GM23338 (cell line): ENCODE data around the gene TNS3. TPM values are rescaled to one million over a fixed set of nuclear protein-coding genes. Genes with fewer than 3 reads are reported as not detected.

Experiments used
- ATAC-seq: fragments of 200-7000 bp; cut with Tn5 transposase; 3 replicates; pipeline ENCODE4 v1.9.1; 2020
- DNase-seq: peaks from one replicate; pipeline ENCODE4 v3.0.0-alpha.2; 2015; ENCODE audit warnings: low spot score
- H2AFZ ChIP-seq: fragments of 200-600 bp; sonication (generic); 2 replicates; pipeline ENCODE4 v1.8.0; 2016; ENCODE audit warnings: antibody characterized with exemption, mild to moderate bottlenecking, moderate library complexity
- H3F3A ChIP-seq: fragments of 200-600 bp; sonication (generic); replicated peaks from 2 replicates; pipeline ENCODE4 v1.8.0; 2017; ENCODE audit warnings: antibody characterized with exemption, mixed run types, low read depth
- H3K27ac ChIP-seq: fragments of 200-600 bp; sonication (generic); 2 replicates; pipeline ENCODE4 v1.6.1; 2016; ENCODE audit warnings: low read depth
- H3K27me3 ChIP-seq: fragments of 200-600 bp; sonication (generic); 2 replicates; pipeline ENCODE4 v1.8.0; 2016; ENCODE audit warnings: mild to moderate bottlenecking, mixed run types, moderate library complexity; ENCODE audit not compliant: insufficient read depth
- H3K36me3 ChIP-seq: fragments of 200-600 bp; sonication (generic); 2 replicates; pipeline ENCODE4 v1.8.0; 2016; ENCODE audit warnings: mild to moderate bottlenecking; ENCODE audit not compliant: insufficient read depth
- H3K4me1 ChIP-seq: fragments of 200-600 bp; sonication (generic); 2 replicates; pipeline ENCODE4 v1.8.0; 2016; ENCODE audit warnings: mild to moderate bottlenecking, moderate library complexity; ENCODE audit not compliant: insufficient read depth
- H3K4me2 ChIP-seq: fragments of 200-600 bp; sonication (generic); 2 replicates; pipeline ENCODE4 v1.7.1; 2017; ENCODE audit warnings: mixed run types
- H3K4me3 ChIP-seq: fragments of 200-600 bp; sonication (generic); 2 replicates; pipeline ENCODE4 v1.6.1; 2016; ENCODE audit warnings: mixed run types
- H3K79me2 ChIP-seq: fragments of 200-600 bp; sonication (generic); replicated peaks from 2 replicates; pipeline ENCODE4 v1.8.0; 2017; ENCODE audit warnings: mild to moderate bottlenecking; ENCODE audit not compliant: insufficient read depth
- H3K9me2 ChIP-seq: fragments of 200-600 bp; sonication (generic); 2 replicates; pipeline ENCODE4 v1.8.0; 2017; ENCODE audit not compliant: insufficient read depth
- H4K20me1 ChIP-seq: fragments of 200-600 bp; sonication (generic); replicated peaks from 2 replicates; pipeline ENCODE4 v1.8.0; 2017; ENCODE audit warnings: mild to moderate bottlenecking; ENCODE audit not compliant: insufficient read depth
- H3K27ac Mint-ChIP-seq: 2 replicates; pipeline ENCODE4 v1.8.0; 2020; ENCODE audit warnings: inconsistent platforms, mild to moderate bottlenecking, moderate library complexity, mixed read lengths
- H3K27me3 Mint-ChIP-seq: 3 replicates; pipeline ENCODE4 v1.8.0; 2022; ENCODE audit warnings: low read depth, mild to moderate bottlenecking, moderate library complexity, mixed read lengths, inconsistent platforms; ENCODE audit not compliant: insufficient read depth, poor library complexity
- H3K36me3 Mint-ChIP-seq: 3 replicates; pipeline ENCODE4 v1.8.0; 2021; ENCODE audit warnings: low read depth, mild to moderate bottlenecking, inconsistent platforms, moderate library complexity, mixed read lengths
- H3K4me1 Mint-ChIP-seq: 3 replicates; pipeline ENCODE4 v1.8.0; 2020; ENCODE audit warnings: mild to moderate bottlenecking, inconsistent platforms, mixed read lengths
- H3K4me3 Mint-ChIP-seq: 3 replicates; pipeline ENCODE4 v1.8.0; 2021; ENCODE audit warnings: moderate library complexity, mild to moderate bottlenecking, inconsistent platforms, mixed read lengths
- H3K9me3 Mint-ChIP-seq: 3 replicates; pipeline ENCODE4 v1.8.0; 2020; ENCODE audit warnings: moderate library complexity, mild to moderate bottlenecking, inconsistent platforms, mixed read lengths
- CREB1 ChIP-seq: fragments of 250-450 bp; sonication (Bioruptor Pico); IDR thresholded peaks from 2 replicates; pipeline ENCODE4 v1.5.0; 2020; ENCODE audit warnings: low read depth, mild to moderate bottlenecking, moderate library complexity
- EZH2 ChIP-seq: fragments of 200-600 bp; sonication (generic); IDR thresholded peaks from one replicate; pipeline ENCODE4 v1.8.0; 2017; ENCODE audit warnings: antibody characterized with exemption, mild to moderate bottlenecking, low read depth; ENCODE audit not compliant: unreplicated experiment
- EZH2phosphoT487 ChIP-seq: fragments of 200-600 bp; sonication (generic); IDR thresholded peaks from one replicate; pipeline ENCODE4 v1.8.1; 2018; ENCODE audit warnings: antibody characterized with exemption; ENCODE audit not compliant: unreplicated experiment
- JUNB ChIP-seq: IDR thresholded peaks from one replicate; pipeline ENCODE4 v1.6.1; 2016; ENCODE audit warnings: antibody characterized with exemption; ENCODE audit not compliant: unreplicated experiment
- NANOG ChIP-seq: IDR thresholded peaks from 2 replicates; pipeline ENCODE4 v1.6.1; 2016; ENCODE audit warnings: antibody characterized with exemption, borderline replicate concordance
- POLR2AphosphoS5 ChIP-seq: IDR thresholded peaks from 2 replicates; pipeline ENCODE4 v1.6.1; 2016; ENCODE audit warnings: antibody characterized with exemption, low read depth
- STAT1 ChIP-seq: IDR thresholded peaks from one replicate; pipeline ENCODE4 v1.6.1; 2016; ENCODE audit warnings: antibody characterized with exemption; ENCODE audit not compliant: unreplicated experiment
- ZNF114 ChIP-seq: fragments of 250-450 bp; sonication (Bioruptor Pico); IDR thresholded peaks from 2 replicates; pipeline ENCODE4 v1.5.0; 2020; ENCODE audit warnings: mild to moderate bottlenecking, moderate library complexity
- ZNF331 ChIP-seq: fragments of 250-450 bp; sonication (Bioruptor Pico); IDR thresholded peaks from 2 replicates; pipeline ENCODE4 v1.5.0; 2020; ENCODE audit warnings: low read depth, mild to moderate bottlenecking, moderate library complexity
- polyA plus RNA-seq: library from polyadenylated mRNA; unstranded; fragments of >200 nt; fragmentation: Nextera tagmentation; extraction: Ambion mirVana; gene quantifications from 2 replicates; pipeline ENCODE4 v1.2.1, GENCODE V29; 2016
- total RNA-seq: library from RNA; depleted of rRNA; stranded (reverse); fragments of >200 nt; shearing (Covaris generic); gene quantifications from 2 replicates; pipeline ENCODE4 v1.2.3, GENCODE V29; 2014
- TF ChIP-seq, protein P1 (sequence below): IDR thresholded peaks from one replicate; pipeline ENCODE4 v1.6.1; 2018; ENCODE audit warnings: antibody characterized with exemption; ENCODE audit not compliant: unreplicated experiment
- TF ChIP-seq, protein P2 (sequence below), 2 experiments: fragments of 200-600 bp in 1 of 2; sonication (generic) in 1 of 2; conservative IDR thresholded peaks; 2 replicates each; pipeline versions ENCODE4 v1.5.1 to v1.6.1; 2016 to 2017; ENCODE audit warnings: antibody characterized with exemption in 2 of 2, low read depth in 2 of 2, mild to moderate bottlenecking in 2 of 2, moderate library complexity in 1 of 2
- TF ChIP-seq, protein P3 (sequence below): IDR thresholded peaks from 2 replicates; pipeline ENCODE4 v1.6.1; 2016; ENCODE audit warnings: antibody characterized with exemption
- TF ChIP-seq, protein P4 (sequence below): fragments of 250-450 bp; sonication (Bioruptor Pico); IDR thresholded peaks from 2 replicates; pipeline ENCODE4 v1.5.0; 2020; ENCODE audit warnings: mild to moderate bottlenecking, moderate library complexity

The TNS3 gene
- total and polyA plus RNA-seq, 2 experiments from 2014 or later, result 6.2 to 28.7 TPM

DNA sequence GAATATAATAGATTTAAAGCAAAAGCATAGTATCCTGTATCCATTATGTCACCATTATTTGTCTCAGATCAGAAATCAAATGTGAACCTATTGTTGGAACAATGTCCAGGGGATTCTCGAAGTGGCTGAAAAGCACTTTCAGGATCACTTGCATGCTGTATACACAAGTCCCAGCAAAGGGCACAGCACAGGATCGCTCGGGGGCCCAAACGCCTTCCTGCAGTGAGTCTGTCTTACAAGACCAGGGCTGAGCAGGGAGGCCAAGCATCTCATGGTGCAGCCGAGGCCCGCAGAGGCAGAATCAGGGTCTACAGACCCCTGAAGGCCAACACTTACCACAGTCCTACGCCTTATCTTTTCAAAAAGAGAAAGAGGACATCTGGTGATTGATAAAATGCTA, 92.3 kb downstream of the TNS3 start:
- peaks cover 26% of the 10 kb centered on the region for H3K79me2 ChIP-seq
- Mint-ChIP-seq H3K27ac (no peak overlapping the region), H3K36me3 (peaks cover 10% of the 10 kb centered on the region), H3K4me3 (no peak overlapping the region), H3K9me3 (peaks cover 3% of the 10 kb centered on the region; the same call in 1 of the 3 replicates), H3K27me3 (peaks cover 15% of the 10 kb centered on the region), H3K4me1 (peaks cover 53% of the 10 kb centered on the region)
- peaks cover 4% of the 10 kb centered on the region; the same call in 1 of the 2 replicates for H4K20me1 ChIP-seq
- H3K36me3 ChIP-seq, result no peaks in the 10 kb centered on the region
- no peak overlapping the region for H2AFZ ChIP-seq
- H3F3A ChIP-seq, result no peaks in the 10 kb centered on the region
- no peaks in the 10 kb centered on the region for H3K27me3 ChIP-seq
- TF ChIP-seq, protein P1, sequence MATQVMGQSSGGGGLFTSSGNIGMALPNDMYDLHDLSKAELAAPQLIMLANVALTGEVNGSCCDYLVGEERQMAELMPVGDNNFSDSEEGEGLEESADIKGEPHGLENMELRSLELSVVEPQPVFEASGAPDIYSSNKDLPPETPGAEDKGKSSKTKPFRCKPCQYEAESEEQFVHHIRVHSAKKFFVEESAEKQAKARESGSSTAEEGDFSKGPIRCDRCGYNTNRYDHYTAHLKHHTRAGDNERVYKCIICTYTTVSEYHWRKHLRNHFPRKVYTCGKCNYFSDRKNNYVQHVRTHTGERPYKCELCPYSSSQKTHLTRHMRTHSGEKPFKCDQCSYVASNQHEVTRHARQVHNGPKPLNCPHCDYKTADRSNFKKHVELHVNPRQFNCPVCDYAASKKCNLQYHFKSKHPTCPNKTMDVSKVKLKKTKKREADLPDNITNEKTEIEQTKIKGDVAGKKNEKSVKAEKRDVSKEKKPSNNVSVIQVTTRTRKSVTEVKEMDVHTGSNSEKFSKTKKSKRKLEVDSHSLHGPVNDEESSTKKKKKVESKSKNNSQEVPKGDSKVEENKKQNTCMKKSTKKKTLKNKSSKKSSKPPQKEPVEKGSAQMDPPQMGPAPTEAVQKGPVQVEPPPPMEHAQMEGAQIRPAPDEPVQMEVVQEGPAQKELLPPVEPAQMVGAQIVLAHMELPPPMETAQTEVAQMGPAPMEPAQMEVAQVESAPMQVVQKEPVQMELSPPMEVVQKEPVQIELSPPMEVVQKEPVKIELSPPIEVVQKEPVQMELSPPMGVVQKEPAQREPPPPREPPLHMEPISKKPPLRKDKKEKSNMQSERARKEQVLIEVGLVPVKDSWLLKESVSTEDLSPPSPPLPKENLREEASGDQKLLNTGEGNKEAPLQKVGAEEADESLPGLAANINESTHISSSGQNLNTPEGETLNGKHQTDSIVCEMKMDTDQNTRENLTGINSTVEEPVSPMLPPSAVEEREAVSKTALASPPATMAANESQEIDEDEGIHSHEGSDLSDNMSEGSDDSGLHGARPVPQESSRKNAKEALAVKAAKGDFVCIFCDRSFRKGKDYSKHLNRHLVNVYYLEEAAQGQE, result no peak
- TF ChIP-seq ZNF331, result no peak
- TF ChIP-seq EZH2phosphoT487, result no peak
- TF ChIP-seq, protein P2, sequence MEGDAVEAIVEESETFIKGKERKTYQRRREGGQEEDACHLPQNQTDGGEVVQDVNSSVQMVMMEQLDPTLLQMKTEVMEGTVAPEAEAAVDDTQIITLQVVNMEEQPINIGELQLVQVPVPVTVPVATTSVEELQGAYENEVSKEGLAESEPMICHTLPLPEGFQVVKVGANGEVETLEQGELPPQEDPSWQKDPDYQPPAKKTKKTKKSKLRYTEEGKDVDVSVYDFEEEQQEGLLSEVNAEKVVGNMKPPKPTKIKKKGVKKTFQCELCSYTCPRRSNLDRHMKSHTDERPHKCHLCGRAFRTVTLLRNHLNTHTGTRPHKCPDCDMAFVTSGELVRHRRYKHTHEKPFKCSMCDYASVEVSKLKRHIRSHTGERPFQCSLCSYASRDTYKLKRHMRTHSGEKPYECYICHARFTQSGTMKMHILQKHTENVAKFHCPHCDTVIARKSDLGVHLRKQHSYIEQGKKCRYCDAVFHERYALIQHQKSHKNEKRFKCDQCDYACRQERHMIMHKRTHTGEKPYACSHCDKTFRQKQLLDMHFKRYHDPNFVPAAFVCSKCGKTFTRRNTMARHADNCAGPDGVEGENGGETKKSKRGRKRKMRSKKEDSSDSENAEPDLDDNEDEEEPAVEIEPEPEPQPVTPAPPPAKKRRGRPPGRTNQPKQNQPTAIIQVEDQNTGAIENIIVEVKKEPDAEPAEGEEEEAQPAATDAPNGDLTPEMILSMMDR (conservative IDR thresholded peaks at IDR 0.05; ENCODE audit: low read depth in 2 of 2), result no peak
- no peak for TF ChIP-seq CREB1 (CRISPR knock-in tag)
- no peak for TF ChIP-seq POLR2AphosphoS5
- no peak for TF ChIP-seq NANOG
- TF ChIP-seq STAT1, result no peak
- TF ChIP-seq, protein P3, sequence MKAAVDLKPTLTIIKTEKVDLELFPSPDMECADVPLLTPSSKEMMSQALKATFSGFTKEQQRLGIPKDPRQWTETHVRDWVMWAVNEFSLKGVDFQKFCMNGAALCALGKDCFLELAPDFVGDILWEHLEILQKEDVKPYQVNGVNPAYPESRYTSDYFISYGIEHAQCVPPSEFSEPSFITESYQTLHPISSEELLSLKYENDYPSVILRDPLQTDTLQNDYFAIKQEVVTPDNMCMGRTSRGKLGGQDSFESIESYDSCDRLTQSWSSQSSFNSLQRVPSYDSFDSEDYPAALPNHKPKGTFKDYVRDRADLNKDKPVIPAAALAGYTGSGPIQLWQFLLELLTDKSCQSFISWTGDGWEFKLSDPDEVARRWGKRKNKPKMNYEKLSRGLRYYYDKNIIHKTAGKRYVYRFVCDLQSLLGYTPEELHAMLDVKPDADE, result no peak
- TF ChIP-seq JUNB, result no peak
- TF ChIP-seq, protein P4, sequence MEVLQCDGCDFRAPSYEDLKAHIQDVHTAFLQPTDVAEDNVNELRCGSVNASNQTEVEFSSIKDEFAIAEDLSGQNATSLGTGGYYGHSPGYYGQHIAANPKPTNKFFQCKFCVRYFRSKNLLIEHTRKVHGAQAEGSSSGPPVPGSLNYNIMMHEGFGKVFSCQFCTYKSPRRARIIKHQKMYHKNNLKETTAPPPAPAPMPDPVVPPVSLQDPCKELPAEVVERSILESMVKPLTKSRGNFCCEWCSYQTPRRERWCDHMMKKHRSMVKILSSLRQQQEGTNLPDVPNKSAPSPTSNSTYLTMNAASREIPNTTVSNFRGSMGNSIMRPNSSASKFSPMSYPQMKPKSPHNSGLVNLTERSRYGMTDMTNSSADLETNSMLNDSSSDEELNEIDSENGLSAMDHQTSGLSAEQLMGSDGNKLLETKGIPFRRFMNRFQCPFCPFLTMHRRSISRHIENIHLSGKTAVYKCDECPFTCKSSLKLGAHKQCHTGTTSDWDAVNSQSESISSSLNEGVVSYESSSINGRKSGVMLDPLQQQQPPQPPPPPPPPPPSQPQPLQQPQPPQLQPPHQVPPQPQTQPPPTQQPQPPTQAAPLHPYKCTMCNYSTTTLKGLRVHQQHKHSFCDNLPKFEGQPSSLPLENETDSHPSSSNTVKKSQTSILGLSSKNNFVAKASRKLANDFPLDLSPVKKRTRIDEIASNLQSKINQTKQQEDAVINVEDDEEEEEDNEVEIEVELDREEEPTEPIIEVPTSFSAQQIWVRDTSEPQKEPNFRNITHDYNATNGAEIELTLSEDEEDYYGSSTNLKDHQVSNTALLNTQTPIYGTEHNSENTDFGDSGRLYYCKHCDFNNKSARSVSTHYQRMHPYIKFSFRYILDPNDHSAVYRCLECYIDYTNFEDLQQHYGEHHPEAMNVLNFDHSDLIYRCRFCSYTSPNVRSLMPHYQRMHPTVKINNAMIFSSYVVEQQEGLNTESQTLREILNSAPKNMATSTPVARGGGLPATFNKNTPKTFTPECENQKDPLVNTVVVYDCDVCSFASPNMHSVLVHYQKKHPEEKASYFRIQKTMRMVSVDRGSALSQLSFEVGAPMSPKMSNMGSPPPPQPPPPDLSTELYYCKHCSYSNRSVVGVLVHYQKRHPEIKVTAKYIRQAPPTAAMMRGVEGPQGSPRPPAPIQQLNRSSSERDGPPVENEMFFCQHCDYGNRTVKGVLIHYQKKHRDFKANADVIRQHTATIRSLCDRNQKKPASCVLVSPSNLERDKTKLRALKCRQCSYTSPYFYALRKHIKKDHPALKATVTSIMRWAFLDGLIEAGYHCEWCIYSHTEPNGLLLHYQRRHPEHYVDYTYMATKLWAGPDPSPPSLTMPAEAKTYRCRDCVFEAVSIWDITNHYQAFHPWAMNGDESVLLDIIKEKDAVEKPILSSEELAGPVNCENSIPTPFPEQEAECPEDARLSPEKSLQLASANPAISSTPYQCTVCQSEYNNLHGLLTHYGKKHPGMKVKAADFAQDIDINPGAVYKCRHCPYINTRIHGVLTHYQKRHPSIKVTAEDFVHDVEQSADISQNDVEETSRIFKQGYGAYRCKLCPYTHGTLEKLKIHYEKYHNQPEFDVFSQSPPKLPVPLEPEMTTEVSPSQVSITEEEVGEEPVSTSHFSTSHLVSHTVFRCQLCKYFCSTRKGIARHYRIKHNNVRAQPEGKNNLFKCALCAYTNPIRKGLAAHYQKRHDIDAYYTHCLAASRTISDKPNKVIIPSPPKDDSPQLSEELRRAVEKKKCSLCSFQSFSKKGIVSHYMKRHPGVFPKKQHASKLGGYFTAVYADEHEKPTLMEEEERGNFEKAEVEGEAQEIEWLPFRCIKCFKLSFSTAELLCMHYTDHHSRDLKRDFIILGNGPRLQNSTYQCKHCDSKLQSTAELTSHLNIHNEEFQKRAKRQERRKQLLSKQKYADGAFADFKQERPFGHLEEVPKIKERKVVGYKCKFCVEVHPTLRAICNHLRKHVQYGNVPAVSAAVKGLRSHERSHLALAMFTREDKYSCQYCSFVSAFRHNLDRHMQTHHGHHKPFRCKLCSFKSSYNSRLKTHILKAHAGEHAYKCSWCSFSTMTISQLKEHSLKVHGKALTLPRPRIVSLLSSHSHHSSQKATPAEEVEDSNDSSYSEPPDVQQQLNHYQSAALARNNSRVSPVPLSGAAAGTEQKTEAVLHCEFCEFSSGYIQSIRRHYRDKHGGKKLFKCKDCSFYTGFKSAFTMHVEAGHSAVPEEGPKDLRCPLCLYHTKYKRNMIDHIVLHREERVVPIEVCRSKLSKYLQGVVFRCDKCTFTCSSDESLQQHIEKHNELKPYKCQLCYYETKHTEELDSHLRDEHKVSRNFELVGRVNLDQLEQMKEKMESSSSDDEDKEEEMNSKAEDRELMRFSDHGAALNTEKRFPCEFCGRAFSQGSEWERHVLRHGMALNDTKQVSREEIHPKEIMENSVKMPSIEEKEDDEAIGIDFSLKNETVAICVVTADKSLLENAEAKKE (CRISPR knock-in tag), result no peak
- no peak for TF ChIP-seq EZH2
- TF ChIP-seq ZNF114 (CRISPR knock-in tag), result no peak
- H3K4me1 ChIP-seq, result peaks cover 26% of the 10 kb centered on the region
- H3K9me2 ChIP-seq, result no peaks in the 10 kb centered on the region
- H3K27ac ChIP-seq, result no peak overlapping the region
- H3K4me3 ChIP-seq, result no peak overlapping the region
- DNase-seq, result no peak
- no peak overlapping the region for H3K4me2 ChIP-seq
- ATAC-seq, result no peak
